Fibroblast of gingiva (primary cell): Measurements from ENCODE around the gene UGT1A7.

ENCODE experiments used
- DNase-seq: peaks from one replicate; pipeline ENCODE4 v3.0.0-alpha.2; 2011; ENCODE audit warnings: low read depth

Gene UGT1A7

DNA sequence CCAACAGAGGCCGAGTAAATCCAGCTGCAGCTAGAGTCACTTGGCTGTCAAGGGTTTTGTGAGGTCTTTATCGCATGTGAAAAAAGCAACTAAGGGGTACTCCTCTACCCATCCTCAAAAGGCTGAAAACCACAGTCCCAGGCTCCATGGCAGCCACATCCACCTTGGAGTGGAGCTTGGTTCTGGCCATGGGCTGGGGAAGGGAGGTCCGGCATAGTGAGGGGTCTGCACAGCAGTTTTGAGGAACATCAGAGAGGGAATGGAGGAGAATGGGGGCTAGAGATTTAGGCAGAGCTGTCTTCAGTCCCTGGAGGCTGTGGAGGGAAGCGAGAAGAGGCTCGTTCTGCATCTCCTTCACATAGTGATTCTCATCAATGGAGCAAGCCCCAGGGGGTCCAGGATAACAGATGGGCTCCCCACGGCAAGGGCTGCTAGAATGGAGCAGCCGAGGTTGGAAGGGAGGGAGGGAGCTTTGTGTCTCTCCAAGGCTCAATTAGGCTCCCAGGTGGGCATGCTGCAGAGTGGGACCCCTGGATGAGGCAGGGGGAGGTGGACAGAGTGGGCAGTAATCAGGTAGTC, 117.5 kb downstream of the UGT1A7 start:
- DNase-seq = no peak

DNA sequence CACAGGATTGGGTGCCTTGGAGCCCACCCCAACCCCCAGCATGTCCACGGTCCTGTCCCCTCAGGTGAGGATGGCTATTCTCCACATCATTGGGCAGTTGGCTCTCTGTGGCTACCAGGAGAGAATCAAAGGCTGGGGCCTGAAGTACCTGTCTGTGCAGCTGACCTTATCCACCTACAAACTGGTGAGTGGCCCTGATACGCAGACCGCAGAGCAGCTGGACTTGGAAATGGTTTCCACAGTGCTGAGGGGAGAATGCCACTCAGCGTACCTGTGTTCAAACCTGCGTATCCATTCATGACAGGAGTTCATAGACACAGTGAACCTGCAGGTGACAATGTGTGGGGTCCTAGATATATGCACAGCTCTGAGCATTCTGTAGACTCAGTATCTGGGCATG, 118.0 kb downstream of the UGT1A7 start:
- no peak for DNase-seq

DNA sequence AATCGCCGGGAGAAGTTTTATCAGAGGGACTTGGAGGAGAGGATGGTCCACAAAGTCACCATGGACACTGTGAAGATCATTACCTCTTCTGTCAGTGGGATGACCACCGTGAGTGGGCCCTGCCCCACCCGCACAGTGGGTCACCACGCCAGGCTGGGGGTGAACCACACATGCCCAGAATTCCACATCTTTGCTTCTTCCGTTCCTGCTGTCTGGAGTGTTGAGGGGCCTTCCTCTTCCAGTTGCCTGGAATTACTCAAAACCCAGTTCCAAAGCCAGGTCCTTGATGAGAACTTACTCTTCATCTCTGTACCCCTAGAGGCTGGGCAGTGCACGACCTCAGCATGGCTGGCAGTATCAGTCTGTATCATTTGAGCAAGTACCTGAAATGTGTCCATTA, 118.5 kb downstream of the UGT1A7 start:
- no peak for DNase-seq

DNA sequence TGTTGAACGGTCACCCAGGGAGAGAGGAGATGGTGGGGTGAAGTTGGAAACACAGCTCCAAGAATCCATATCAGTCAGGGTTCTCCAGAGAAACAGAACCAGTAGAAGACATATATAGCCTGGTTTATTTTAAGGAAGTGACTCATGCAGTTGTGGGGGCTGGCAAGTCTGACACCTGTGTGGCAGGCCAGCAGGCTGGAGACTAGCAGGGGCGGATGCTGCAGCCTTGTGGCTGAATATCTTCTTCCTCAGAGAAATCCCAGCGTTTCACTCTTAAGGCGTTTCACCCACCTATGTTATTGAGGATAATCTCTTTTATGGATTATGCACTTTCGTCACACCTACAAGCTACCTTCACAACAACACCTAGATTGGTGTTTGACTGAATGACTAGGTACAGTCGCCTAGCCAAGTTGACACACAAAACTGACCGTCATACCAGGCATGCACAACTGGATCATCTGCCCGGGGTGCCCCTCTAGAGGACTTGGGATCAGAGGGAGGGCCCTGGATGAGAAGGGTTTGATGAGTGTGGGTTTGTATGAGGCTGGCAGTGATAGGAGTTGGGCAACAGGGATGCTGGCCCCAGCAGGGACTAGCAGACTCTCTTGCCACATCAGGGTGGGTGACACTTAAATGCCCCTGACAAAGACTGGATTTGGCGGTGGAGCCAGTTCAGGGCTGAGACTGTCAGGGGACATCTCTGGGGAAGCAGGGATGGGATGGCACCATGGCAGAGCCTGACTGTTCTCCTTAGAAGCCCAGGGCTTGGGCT, 119.8 kb downstream of the UGT1A7 start:
- no peak for DNase-seq

DNA sequence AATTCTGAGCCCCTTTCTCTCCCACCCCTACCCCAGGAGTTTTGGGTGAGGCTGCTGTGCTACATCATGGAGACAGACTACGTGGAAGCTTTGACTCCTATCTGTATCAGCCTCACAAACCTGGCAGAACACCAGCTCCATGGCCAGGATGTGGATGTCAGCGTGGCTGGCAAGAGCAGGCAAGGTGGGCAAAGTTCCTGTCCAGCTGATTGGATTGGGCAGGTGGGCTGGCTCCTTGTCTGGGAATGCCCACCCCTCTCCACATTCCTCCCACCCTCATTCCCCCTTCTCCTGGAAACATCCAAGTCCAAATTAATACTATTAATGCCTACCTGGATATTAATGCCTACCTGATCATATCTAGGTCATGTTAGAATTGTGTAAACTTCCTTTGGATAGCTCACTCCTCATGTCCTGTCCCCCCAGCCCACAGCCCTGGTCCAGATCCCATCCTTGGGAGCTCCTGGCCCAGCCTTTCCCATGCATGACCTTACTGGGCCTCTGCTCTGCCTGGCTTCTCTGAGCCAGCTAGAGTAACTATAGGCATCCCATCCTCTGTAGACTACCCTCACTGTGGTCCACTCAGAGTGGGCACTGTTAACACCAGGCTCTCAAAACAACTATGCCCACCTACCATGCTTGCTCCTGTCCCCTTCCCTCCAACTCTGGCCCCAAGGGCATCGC, 120.6 kb downstream of the UGT1A7 start:
- no peak for DNase-seq

DNA sequence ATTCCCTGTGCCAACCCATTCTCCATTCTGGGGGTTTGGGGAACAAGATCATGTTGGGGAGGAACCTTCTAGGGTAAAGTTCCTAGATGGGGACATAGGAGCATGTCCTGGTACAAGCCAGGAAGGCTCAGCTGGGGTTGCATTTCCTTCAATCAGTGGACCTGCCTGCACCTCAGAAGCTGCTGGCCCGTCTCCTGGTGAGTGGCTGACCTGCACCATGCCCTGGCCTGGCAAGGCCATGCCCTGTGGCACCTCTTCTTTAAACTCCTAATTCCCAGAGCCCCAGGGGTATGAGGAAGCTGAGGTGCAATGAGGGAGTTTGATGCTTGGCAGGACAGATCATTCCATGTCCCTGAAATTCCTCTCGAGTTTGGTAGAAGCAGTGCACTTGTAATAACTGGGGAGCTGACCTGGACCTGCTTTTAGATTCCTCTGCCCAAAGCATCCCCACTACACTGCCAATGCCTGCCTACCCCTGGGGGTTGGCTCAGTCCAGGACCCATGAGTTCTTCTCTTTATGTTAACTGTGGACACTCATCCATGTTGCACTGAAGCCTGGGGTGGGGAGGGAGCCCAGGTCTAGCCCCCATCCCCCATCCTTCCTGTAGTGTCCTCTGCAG, 121.7 kb downstream of the UGT1A7 start:
- DNase-seq = no peak

DNA sequence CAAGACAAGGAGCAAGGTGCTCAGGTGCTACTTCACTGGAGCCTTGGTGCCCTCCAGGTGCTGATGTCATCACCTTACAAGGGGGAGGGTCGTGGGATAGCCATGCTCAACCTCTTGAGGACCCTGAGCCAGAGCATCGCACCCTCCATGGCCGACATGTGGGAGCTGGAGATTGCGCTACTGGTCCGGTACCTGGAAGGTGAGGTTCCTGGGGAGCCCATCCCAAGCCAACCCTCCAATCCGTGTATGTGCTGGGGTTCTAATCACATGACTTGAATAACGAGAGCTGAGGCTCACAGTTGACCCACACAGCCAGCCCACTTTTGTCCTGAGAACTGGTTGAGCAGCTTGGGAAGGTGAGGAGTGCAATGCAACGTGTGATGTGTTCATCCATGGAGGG, 122.3 kb downstream of the UGT1A7 start:
- no peak for DNase-seq

DNA sequence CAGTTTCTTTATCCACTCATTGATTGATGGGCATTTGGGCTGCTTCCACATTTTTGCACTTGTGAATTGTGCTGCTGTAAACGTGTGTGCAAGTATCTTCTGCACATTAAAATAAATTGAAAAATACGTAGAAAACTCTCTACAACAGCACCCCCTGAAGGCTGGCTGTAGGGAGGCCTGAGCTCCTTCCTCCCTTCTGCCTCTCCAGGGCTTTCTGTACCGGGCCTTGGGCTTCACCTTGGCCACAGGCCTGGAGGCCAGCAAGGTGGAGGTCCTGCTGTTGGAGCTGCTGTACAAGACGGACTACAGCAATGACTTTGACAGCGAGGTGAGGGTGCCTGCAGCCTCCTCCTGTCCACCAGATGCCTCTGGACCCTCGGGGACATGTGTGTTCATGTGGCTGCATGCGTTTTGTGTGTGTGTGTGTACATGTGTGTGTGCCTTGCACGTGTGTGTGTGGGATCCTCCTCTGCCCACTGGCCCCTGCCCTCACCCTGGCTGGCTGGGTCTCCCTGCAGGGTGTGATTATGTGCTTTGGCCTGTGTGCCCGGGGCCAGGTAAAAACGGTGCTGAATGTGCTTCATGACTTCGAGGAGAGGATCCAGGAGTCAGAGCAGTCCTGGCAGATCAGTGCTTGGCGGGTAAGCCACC, 125.6 kb downstream of the UGT1A7 start:
- DNase-seq = no peak

DNA sequence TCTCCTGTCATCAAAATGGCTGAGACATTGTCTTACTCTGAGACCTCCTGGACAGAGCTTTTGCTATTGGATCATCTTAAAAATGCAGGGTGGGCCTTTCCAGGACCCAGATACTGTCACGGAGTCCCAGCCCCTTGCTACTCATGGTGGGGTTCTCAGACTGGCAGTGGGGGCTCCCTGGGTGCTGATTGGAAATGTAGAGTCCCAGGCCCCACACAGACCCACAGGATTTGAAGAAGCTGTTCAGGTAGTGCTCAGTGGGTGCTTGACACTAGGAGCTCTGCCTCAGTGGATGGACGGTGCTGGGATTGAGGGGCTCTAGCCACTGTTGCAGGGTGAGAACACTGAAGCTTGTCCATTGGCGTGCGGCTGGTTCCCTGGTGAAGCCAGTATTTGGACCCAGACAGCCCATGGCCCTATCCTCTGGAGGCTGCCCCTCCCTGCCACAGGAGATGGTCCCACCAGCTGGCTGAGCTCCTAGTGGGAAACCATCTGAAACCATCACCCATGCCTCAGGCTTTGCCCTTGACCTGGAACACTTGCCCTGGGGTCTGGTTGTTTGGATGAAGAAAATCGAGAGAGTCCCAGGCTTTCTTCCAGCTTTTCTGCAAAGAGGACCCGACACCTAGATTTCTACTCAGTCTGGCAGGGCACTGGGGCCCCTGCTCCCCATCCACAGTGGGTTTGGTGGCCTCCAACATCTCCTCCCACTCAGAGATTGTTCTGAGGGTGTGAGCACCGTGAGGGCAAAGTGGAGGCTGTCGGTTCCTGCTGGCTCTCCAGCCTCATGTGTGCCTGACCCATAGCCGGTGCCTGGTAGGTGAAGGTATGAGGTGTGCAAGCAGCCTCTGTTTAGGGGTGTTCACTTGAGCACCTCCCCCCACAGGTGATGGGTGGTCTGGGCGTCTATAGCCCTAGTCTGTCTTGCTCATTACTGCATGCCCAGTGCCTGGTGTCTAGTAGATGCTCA, 126.5 kb downstream of the UGT1A7 start:
- no peak for DNase-seq

DNA sequence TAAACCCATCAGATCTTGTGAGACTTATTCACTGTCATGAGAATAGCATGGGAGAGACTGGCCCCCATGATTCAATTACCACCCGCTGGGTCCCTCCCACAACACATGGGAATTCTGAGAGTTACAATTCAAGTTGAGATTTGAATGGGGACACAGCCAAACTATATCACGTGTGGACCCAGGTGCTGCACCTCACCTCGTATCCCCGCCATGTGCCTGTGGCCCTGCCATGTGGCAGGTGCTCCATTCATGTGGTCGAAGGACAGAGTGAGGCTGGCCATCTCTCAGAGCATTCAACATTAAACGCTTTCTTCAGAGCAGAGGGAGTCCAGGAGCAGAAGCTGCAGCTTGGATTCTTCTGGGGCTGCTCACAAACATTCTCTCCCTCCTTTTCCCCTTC, 128.7 kb downstream of the UGT1A7 start:
- DNase-seq = no peak

DNA sequence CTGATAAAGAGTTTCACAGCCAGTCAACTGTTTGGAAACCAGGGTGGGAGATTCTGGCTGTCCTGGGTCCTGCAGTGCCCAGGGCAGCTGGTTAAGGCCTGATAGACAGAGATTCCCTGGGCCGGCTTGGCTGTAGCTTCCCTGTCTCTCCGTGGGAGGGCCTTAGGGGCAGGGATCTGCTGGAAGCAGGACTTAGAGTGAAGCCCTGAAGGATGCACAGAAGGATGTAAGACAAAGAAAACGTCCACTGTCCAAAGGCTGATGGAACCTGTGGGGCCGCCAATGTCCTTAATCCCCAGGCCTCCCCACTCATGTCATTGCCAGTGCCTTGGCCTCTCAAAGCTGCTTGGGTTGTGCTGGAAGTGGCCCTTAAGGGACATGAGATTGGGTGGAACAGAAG, 129.4 kb downstream of the UGT1A7 start:
- DNase-seq = no peak

DNA sequence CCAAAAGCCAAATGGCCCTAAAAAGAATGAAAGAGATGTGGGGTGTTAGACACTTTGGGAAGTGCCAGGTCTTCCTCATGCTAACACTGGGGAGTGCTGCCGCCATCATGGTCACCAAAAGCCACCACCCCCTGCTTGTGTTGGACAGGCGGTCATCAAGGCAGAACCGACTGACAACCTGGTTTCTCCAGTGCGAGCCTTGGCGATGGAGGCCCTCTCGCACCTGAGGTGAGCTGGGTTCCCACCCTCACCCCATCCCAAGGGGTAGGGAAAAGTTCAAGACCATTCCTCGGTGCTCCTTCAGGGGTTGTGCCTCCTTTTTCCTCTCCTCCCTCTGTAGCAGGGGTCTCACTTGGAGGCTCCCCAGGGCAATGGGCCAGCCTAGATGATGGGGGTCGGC, 130.0 kb downstream of the UGT1A7 start:
- DNase-seq = no peak

DNA sequence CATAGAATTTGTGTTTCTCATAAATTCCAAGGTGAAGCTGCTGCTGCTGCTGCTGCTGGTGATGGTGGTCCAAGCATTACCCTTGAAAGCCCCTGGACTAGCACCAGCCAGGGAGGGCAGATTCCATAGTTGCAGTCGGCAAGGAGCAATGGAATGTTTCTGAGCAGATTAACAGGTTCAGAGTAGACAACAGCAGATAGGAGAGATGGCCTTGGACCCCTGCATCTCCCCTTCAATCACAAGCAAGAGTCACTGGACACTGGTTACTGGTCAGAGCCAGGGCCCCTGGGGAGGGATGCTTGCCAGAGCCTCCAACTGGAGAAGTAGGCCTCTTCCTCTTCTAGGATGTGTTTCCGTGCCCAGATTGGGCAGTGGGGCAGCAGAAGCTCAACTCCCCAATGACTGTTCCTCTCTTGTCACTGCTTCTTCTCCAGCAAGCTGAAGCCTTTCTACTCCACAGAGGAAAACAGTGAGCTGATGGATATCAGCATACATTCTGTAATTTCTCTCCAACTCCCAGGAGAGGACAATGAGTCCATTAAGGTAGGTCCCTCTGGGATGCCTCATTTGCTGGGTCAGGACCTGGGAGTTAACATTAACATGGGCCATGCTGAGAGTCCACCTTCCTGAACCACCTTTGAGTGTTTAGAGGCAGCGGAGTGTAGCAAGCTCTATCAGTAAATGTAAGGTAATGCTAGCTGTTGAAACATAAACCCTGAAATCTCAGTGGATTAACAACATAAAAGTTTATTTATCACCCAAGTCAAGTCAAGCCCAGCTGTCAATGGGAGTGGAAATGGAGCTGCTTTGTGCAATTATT, 131.7 kb downstream of the UGT1A7 start:
- DNase-seq = no peak

DNA sequence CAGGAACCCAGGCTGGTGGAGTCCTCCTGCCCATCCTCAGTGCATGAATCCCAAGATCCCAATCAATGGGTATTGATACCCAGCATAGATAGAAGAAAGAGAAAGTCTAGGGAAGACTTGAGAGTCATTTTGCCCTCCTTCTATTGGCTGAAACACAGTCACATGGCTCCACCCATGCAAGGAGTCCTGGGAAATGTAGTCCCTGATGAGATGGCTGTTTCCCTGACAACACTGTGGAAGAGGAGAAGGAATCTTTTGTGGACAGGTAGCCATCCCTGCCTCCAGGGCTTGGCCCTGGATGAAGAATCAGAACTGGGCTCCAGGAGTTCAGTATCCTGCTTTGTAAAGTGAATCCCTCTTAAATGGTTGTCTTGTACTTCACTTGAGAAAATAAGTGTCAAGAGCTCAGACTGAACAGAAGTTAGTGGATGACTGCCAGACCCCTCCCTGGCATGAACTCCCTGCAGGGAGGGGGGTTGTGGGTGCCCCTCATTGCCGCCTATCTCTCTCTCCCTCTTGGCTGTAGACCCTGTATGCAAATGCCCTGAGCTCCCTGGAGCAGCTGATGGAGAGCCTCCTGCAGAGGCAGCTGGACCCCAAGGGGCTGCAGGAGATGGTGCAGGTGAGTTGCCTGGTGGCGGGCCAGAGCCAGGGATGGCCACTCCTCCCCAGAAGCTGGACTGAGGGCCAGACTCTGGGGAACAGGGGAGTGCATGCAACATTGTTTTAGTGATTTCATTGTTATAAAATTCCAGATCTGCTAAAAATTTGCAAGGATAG, 132.5 kb downstream of the UGT1A7 start:
- DNase-seq = no peak

DNA sequence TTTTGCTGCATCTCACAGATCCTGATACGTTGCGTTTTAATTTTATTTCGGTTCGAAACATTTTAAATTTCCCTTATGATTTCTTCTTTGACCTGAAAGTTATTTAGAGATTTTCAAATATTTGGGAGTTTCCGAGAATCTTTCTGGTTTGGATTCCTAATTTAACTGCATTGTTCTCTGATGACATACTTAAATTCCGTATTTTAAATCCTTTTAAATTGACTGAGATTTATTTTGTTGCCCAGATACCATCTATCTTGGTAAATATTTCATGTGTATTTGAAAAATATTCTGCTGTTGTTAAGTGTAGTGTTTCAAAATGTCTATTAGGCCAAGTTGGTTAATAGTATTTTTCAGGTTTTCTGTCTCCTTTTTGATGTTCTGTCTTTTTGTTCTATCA, 134.2 kb downstream of the UGT1A7 start:
- no peak for DNase-seq

DNA sequence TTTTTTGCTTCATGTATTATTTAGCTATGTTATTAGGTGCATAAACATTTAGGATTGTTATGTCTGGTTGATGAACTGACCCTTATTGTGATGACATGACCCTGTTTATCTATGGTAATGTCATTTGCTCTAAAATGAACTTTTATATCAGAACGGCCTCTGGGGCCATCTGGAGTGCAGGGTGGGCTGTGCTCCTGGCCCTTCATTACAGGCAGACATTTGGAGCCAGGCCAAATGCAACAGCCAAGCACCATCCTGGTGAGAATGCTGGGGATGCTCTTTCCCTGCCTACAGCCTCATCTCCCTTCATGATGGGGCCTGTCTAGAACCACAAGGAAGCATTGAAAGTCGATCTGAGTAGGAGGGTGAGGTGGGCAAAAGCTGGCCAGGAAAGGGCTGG, 134.6 kb downstream of the UGT1A7 start:
- DNase-seq = no peak

DNA sequence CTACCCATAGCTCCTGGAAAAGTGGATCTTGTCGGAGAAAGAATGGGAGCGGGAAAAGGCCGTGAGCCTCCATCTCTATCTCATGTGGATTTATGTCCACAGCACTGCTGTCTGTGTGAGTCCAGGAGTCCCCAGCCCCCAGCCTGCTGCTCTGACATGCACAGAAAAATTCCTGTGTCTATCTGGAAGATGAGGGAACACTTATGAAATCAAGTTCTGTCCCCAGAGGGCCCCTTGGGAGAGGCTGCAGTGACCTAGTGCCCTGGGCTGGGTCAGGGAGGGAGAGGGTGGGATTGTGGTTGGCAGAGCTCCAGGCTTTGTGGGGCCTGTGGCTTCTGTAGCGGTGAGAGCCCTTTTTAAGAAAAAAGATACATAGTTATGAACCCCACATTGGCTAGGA, 135.1 kb downstream of the UGT1A7 start:
- no peak for DNase-seq

DNA sequence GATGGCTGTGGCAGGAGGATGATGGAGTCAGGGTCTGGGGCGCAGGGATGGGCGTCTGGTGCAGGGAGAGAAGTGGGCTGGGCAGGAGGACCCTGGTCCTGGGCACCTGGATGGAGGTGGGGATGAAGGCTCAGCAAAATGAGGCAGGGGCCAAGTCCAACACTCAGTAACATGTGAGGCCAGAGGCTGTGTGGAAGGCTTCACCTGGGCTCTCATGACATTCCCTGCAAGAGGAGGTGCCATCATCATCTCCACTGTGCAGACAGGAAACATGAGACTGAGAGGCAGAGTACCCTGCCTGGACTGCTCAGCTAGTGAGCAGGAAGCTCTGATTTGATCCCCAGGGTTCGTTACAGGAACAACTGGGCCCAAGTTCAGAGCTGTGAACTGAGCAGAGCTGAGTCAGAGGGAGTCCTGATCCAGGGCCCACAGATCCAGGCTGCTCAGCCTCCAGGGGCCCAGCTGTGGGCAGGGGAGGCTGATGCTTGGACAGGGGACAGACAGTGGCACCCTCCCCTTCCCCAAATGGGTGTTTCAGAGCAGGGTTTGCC, 135.7 kb downstream of the UGT1A7 start:
- DNase-seq = no peak

DNA sequence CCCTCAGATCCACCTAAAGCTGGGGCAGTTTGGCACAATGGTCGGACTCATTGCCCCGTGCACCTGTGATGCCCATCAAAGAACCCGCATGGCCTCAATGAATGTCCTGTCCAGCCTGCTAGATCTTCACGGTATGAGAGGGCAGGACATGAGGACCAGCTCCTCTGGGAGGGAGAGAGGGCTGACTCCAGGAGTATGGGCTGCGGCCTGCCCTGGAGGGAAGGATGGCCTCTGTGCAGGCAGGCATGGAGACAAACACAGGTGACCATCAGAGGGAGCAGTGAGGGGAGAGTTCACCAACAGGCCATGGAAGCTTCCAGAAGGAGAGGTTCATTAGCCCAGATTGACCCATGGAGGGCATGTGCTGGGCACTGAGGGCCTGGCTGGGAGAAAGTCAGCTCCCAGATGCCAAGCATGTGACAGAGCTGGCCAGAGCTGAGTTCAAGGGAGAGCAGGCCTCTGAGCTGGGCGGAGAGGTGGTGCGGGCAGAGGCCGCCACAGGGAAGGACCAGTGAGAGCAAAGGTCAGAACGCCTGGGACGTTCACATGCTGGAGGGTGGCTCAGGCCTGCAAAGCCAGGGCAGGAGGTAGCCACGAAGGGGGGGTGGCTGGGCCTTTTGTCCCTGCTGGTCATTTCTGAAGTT, 136.4 kb downstream of the UGT1A7 start:
- no peak for DNase-seq
